Liver (tissue), 9 donors: ENCODE results near the gene NDFIP1. TPM values are rescaled to one million over a fixed set of nuclear protein-coding genes. Genes with fewer than 3 reads are reported as not detected.

Experiments used
- DNase-seq: peaks from one replicate; pipeline ENCODE4 v3.0.0-alpha.2; 2017; ENCODE audit warnings: low spot score
- H3K27ac ChIP-seq, 2 donors: one replicate each; pipeline ENCODE4 v1.7.0; 2013; ENCODE audit warnings: inconsistent platforms in 2 of 2, low read length in 2 of 2, control low read depth in 1 of 2, low read depth in 1 of 2, mild to moderate bottlenecking in 1 of 2
- H3K27me3 ChIP-seq, 4 donors: one replicate each; pipeline versions ENCODE4 v1.6.1 to v1.7.0; 2013; ENCODE audit warnings: low read length in 3 of 4, inconsistent platforms in 1 of 4, mild to moderate bottlenecking in 1 of 4, moderate library complexity in 1 of 4; ENCODE audit not compliant: control insufficient read depth in 4 of 4, insufficient read depth in 4 of 4
- H3K36me3 ChIP-seq, 4 donors: one replicate each; pipeline versions ENCODE4 v1.6.1 to v1.7.0; 2013; ENCODE audit warnings: low read length in 3 of 4, mild to moderate bottlenecking in 3 of 4, low read depth in 1 of 4, moderate library complexity in 1 of 4; ENCODE audit not compliant: control insufficient read depth in 4 of 4, insufficient read depth in 3 of 4
- H3K4me1 ChIP-seq, 4 donors: one replicate each; pipeline versions ENCODE4 v1.6.1 to v1.7.0; 2013; ENCODE audit warnings: low read length in 3 of 4, mild to moderate bottlenecking in 3 of 4, moderate library complexity in 1 of 4; ENCODE audit not compliant: control insufficient read depth in 4 of 4, insufficient read depth in 4 of 4
- H3K4me3 ChIP-seq, 3 donors: one replicate each; pipeline versions ENCODE4 v1.6.1 to v1.7.0; 2013; ENCODE audit warnings: low read length in 3 of 3, control low read depth in 1 of 3, low read depth in 1 of 3, mild to moderate bottlenecking in 1 of 3
- H3K9ac ChIP-seq, 2 donors: one replicate each; pipeline ENCODE4 v1.7.0; 2013; ENCODE audit warnings: low read length in 2 of 2, mild to moderate bottlenecking in 2 of 2, moderate library complexity in 2 of 2, control low read depth in 1 of 2, low read depth in 1 of 2
- H3K9me3 ChIP-seq, 4 donors: one replicate each; pipeline versions ENCODE4 v1.6.1 to v1.7.0; 2013; ENCODE audit warnings: low read length in 3 of 4; ENCODE audit not compliant: control insufficient read depth in 4 of 4
- EGR1 ChIP-seq, 2 donors: IDR thresholded peaks; 2 replicates each; pipeline ENCODE4 v1.6.1; 2016 to 2018; ENCODE audit warnings: antibody characterized with exemption in 2 of 2, low read depth in 2 of 2
- FOXA1 ChIP-seq: IDR thresholded peaks from 2 replicates; pipeline ENCODE4 v1.6.1; 2016; ENCODE audit warnings: antibody characterized with exemption
- FOXA2 ChIP-seq: IDR thresholded peaks from 2 replicates; pipeline ENCODE4 v1.6.1; 2016; ENCODE audit warnings: antibody characterized with exemption
- GABPA ChIP-seq, 2 donors: IDR thresholded peaks in 1 of 2; conservative IDR thresholded peaks in 1 of 2; 2 replicates each; pipeline ENCODE4 v1.6.1; 2016; ENCODE audit warnings: antibody characterized with exemption in 2 of 2, mild to moderate bottlenecking in 1 of 2, moderate library complexity in 1 of 2
- HNF4A ChIP-seq, 2 donors: conservative IDR thresholded peaks; 2 replicates each; pipeline ENCODE4 v1.6.1; 2016; ENCODE audit warnings: antibody characterized with exemption in 2 of 2, mild to moderate bottlenecking in 2 of 2
- HNF4G ChIP-seq: IDR thresholded peaks from 2 replicates; pipeline ENCODE4 v1.6.1; 2016; ENCODE audit warnings: antibody characterized with exemption
- JUND ChIP-seq, 2 donors: IDR thresholded peaks; 2 replicates each; pipeline ENCODE4 v1.6.1; 2016; ENCODE audit warnings: antibody characterized with exemption in 2 of 2
- NR2F2 ChIP-seq: IDR thresholded peaks from 2 replicates; pipeline ENCODE4 v1.6.1; 2016; ENCODE audit warnings: antibody characterized with exemption
- RAD21 ChIP-seq, 2 donors: IDR thresholded peaks; 2 replicates each; pipeline ENCODE4 v1.6.1; 2016; ENCODE audit warnings: antibody characterized with exemption in 2 of 2, mild to moderate bottlenecking in 2 of 2
- RXRA ChIP-seq, 2 donors: IDR thresholded peaks; 2 replicates each; pipeline ENCODE4 v1.6.1; 2017 to 2018; ENCODE audit warnings: antibody characterized with exemption in 2 of 2, mild to moderate bottlenecking in 1 of 2
- SP1 ChIP-seq: IDR thresholded peaks from 2 replicates; pipeline ENCODE4 v1.6.1; 2018; ENCODE audit warnings: antibody characterized with exemption, mild to moderate bottlenecking
- TAF1 ChIP-seq: conservative IDR thresholded peaks from 2 replicates; pipeline ENCODE4 v1.6.1; 2016; ENCODE audit warnings: antibody characterized with exemption, mild to moderate bottlenecking
- YY1 ChIP-seq: IDR thresholded peaks from 2 replicates; pipeline ENCODE4 v1.6.1; 2016; ENCODE audit warnings: antibody characterized with exemption, mild to moderate bottlenecking
- WGBS: extraction: QIAGEN DNeasy Blood & Tissue Kit; methylation state at CpG from one replicate; pipeline ENCODE4 v1.1.7; 2013; 5-methylcytosine and 5-hydroxymethylcytosine counted together
- polyA plus RNA-seq, 2 donors: library from polyadenylated mRNA; stranded (reverse) in 1 of 2; unstranded in 1 of 2; fragments of 200-250 nt in 1 of 2; fragments of >200 nt in 1 of 2; fragmentation: Nextera tagmentation in 1 of 2; extraction: Ambion mirVana in 1 of 2; gene quantifications; one replicate each; pipeline versions ENCODE4 v1.2.1 to v1.2.3, GENCODE V29; 2013 to 2015
- total RNA-seq, 2 donors: library from RNA; depleted of rRNA; stranded (reverse); fragments of >200 nt; gene quantifications; one replicate each; pipeline ENCODE4 v1.2.3, GENCODE V29; 2014
- TF ChIP-seq, protein P1 (sequence below): fragments of 150-350 bp; IDR thresholded peaks from 2 replicates; pipeline ENCODE4 v1.5.1; 2017; ENCODE audit warnings: improper control_type of control experiment, low read depth, low read length; ENCODE audit not compliant: missing input control
- TF ChIP-seq, protein P2 (sequence below): IDR thresholded peaks from 2 replicates; pipeline ENCODE4 v1.6.1; 2016; ENCODE audit warnings: antibody characterized with exemption
- TF ChIP-seq, protein P3 (sequence below): IDR thresholded peaks from 2 replicates; pipeline ENCODE4 v1.6.1; 2016; ENCODE audit warnings: antibody characterized with exemption, mild to moderate bottlenecking
- TF ChIP-seq, protein P4 (sequence below): IDR thresholded peaks from 2 replicates; pipeline ENCODE4 v1.6.1; 2016; ENCODE audit warnings: antibody characterized with exemption
- donor health status: healthy.
- donor health status: healthy.
- donor health status: healthy.
- donor health status: healthy.
- donor health status: healthy.

The NDFIP1 gene
- total and polyA plus RNA-seq, 4 donors: 43.5 to 68.1 (median 57.1) TPM

DNA sequence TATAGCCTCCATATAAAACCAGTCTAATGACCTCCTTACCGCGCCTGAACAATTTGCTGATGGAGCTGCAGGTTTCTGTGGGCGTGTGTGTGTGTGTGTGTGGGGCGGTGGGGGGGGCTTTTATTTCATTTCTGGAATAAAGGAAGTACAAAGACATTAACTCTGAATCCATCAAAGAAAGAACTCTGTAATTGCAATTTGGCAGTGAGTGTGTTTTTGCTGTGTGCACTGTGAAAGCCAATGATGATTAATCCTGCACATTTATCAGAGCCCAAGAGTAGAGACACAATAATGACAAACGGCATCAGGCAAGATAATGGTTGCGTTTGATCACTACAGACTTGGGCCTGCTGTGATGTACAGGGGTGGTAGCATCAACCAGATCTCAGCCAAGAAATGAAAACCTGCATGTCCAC lies 29.3 kb upstream of the NDFIP1 start:
- H3K9ac ChIP-seq: no peak overlapping the region
- TF ChIP-seq YY1 (no peak), HNF4A (conservative IDR thresholded peaks at IDR 0.05) (no peak), GABPA (IDR thresholded peaks at IDR 0.05 in 1 of 2, conservative IDR thresholded peaks at IDR 0.05 in 1 of 2) (no peak), NR2F2 (no peak), RXRA (IDR thresholded peaks at IDR 0.05) (no peak), HNF4G (no peak), TAF1 (no peak), EGR1 (IDR thresholded peaks at IDR 0.05; ENCODE audit: low read depth in 2 of 2) (no peak), JUND (IDR thresholded peaks at IDR 0.05) (no peak), FOXA1 (no peak), RAD21 (IDR thresholded peaks at IDR 0.05) (no peak), SP1 (no peak), FOXA2 (no peak)
- TF ChIP-seq, protein P1, sequence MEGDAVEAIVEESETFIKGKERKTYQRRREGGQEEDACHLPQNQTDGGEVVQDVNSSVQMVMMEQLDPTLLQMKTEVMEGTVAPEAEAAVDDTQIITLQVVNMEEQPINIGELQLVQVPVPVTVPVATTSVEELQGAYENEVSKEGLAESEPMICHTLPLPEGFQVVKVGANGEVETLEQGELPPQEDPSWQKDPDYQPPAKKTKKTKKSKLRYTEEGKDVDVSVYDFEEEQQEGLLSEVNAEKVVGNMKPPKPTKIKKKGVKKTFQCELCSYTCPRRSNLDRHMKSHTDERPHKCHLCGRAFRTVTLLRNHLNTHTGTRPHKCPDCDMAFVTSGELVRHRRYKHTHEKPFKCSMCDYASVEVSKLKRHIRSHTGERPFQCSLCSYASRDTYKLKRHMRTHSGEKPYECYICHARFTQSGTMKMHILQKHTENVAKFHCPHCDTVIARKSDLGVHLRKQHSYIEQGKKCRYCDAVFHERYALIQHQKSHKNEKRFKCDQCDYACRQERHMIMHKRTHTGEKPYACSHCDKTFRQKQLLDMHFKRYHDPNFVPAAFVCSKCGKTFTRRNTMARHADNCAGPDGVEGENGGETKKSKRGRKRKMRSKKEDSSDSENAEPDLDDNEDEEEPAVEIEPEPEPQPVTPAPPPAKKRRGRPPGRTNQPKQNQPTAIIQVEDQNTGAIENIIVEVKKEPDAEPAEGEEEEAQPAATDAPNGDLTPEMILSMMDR: no peak
- TF ChIP-seq, protein P2, sequence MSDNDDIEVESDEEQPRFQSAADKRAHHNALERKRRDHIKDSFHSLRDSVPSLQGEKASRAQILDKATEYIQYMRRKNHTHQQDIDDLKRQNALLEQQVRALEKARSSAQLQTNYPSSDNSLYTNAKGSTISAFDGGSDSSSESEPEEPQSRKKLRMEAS: no peak
- TF ChIP-seq, protein P3, sequence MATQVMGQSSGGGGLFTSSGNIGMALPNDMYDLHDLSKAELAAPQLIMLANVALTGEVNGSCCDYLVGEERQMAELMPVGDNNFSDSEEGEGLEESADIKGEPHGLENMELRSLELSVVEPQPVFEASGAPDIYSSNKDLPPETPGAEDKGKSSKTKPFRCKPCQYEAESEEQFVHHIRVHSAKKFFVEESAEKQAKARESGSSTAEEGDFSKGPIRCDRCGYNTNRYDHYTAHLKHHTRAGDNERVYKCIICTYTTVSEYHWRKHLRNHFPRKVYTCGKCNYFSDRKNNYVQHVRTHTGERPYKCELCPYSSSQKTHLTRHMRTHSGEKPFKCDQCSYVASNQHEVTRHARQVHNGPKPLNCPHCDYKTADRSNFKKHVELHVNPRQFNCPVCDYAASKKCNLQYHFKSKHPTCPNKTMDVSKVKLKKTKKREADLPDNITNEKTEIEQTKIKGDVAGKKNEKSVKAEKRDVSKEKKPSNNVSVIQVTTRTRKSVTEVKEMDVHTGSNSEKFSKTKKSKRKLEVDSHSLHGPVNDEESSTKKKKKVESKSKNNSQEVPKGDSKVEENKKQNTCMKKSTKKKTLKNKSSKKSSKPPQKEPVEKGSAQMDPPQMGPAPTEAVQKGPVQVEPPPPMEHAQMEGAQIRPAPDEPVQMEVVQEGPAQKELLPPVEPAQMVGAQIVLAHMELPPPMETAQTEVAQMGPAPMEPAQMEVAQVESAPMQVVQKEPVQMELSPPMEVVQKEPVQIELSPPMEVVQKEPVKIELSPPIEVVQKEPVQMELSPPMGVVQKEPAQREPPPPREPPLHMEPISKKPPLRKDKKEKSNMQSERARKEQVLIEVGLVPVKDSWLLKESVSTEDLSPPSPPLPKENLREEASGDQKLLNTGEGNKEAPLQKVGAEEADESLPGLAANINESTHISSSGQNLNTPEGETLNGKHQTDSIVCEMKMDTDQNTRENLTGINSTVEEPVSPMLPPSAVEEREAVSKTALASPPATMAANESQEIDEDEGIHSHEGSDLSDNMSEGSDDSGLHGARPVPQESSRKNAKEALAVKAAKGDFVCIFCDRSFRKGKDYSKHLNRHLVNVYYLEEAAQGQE: no peak
- TF ChIP-seq, protein P4, sequence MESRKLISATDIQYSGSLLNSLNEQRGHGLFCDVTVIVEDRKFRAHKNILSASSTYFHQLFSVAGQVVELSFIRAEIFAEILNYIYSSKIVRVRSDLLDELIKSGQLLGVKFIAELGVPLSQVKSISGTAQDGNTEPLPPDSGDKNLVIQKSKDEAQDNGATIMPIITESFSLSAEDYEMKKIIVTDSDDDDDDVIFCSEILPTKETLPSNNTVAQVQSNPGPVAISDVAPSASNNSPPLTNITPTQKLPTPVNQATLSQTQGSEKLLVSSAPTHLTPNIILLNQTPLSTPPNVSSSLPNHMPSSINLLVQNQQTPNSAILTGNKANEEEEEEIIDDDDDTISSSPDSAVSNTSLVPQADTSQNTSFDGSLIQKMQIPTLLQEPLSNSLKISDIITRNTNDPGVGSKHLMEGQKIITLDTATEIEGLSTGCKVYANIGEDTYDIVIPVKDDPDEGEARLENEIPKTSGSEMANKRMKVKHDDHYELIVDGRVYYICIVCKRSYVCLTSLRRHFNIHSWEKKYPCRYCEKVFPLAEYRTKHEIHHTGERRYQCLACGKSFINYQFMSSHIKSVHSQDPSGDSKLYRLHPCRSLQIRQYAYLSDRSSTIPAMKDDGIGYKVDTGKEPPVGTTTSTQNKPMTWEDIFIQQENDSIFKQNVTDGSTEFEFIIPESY: no peak
- H3K4me3 ChIP-seq: no peak overlapping the region
- H3K9me3 ChIP-seq: no peaks in the 10 kb centered on the region
- H3K27me3 ChIP-seq: no peaks in the 10 kb centered on the region
- H3K27ac ChIP-seq: no peak overlapping the region
- no peaks in the 10 kb centered on the region for H3K4me1 ChIP-seq
- no peak for DNase-seq
- no peaks in the 10 kb centered on the region for H3K36me3 ChIP-seq
- 88% methylated on average over 6 of the region's 6 CpGs for WGBS

DNA sequence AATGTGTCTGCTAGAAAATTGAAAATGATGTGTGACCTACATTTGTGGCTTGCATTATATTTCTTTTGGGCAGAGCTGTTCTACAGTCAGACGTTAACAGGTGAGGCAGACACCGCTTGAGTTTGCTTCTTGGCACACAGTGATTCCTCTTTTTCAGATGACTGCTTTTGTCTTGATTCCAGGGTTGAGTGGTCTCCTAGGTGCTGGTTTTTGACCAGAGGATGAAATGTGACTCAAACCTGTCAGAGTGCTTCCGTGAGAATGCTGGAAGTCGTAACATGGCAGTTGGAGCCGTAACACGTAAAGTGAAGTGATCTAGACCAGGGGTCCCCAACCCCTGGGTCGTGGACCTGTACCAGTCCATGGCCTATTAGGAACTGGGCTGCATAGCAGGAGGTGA lies 28.3 kb upstream of the NDFIP1 start:
- TF ChIP-seq YY1 (no peak), FOXA1 (no peak), FOXA2 (no peak)
- TF ChIP-seq, protein P4: no peak
- TF ChIP-seq, protein P3: no peak
- Histone ChIP-seq H3K36me3 (no peaks in the 10 kb centered on the region), H3K27ac (no peak overlapping the region), H3K9me3 (no peaks in the 10 kb centered on the region), H3K4me1 (no peaks in the 10 kb centered on the region), H3K4me3 (no peak overlapping the region), H3K27me3 (no peaks in the 10 kb centered on the region), H3K9ac (no peak overlapping the region)
- no peak for DNase-seq
- WGBS: 89% methylated on average over 7 of the region's 7 CpGs
